Stimulated activated CD8-positive, alpha-beta memory T cell treated with anti-CD3 and anti-CD28 coated beads, Interleukin-4, amount 100 ng/mL, for 1 hour (primary cell): ENCODE measurements around the gene HS3ST4.

Experiments
- DNase-seq, 2 donors: peaks; one replicate each; pipeline ENCODE4 v3.0.0-alpha.2; 2020; ENCODE audit warnings: low read depth in 2 of 2, low spot score in 1 of 2

Gene HS3ST4

GRCh38 chr16:26175944-26176343 is 484.2 kb downstream of the HS3ST4 start:
- no peak for DNase-seq

GRCh38 chr16:26177438-26177837 is 485.7 kb downstream of the HS3ST4 start:
- DNase-seq: no peak

- DNase-seq: no peak
Measured at GRCh38 chr16:26178298-26178697, 486.5 kb downstream of the HS3ST4 start.

GRCh38 chr16:26186091-26186615 is 494.4 kb downstream of the HS3ST4 start:
- no peak for DNase-seq
